C1 segment of cervical spinal cord (tissue), 14 donors: ENCODE measurements around the gene POGZ.
A peak's percentile ranks its signal among the peaks of the same experiment; 100 is the strongest.

Source experiments
- DNase-seq, 14 donors: peaks; one replicate each; lab custom pipeline; 2025; lab: John Stamatoyannopoulos, UW

Gene POGZ, protein sequence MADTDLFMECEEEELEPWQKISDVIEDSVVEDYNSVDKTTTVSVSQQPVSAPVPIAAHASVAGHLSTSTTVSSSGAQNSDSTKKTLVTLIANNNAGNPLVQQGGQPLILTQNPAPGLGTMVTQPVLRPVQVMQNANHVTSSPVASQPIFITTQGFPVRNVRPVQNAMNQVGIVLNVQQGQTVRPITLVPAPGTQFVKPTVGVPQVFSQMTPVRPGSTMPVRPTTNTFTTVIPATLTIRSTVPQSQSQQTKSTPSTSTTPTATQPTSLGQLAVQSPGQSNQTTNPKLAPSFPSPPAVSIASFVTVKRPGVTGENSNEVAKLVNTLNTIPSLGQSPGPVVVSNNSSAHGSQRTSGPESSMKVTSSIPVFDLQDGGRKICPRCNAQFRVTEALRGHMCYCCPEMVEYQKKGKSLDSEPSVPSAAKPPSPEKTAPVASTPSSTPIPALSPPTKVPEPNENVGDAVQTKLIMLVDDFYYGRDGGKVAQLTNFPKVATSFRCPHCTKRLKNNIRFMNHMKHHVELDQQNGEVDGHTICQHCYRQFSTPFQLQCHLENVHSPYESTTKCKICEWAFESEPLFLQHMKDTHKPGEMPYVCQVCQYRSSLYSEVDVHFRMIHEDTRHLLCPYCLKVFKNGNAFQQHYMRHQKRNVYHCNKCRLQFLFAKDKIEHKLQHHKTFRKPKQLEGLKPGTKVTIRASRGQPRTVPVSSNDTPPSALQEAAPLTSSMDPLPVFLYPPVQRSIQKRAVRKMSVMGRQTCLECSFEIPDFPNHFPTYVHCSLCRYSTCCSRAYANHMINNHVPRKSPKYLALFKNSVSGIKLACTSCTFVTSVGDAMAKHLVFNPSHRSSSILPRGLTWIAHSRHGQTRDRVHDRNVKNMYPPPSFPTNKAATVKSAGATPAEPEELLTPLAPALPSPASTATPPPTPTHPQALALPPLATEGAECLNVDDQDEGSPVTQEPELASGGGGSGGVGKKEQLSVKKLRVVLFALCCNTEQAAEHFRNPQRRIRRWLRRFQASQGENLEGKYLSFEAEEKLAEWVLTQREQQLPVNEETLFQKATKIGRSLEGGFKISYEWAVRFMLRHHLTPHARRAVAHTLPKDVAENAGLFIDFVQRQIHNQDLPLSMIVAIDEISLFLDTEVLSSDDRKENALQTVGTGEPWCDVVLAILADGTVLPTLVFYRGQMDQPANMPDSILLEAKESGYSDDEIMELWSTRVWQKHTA (N-terminal part only)

GRCh38 chr1:151459331-151460046 is at the start of gene POGZ:
Gene POGZ (minus strand): TSS chr1:151459494. CDS start chr1:151442204, 17,290 bp downstream.
- peak; percentile 66 to 95 (median 92) for DNase-seq

GRCh38 chr1:151508833-151509232 is 49.5 kb upstream of the POGZ start:
- DNase-seq: no peak

GRCh38 chr1:151504759-151505158 is 45.5 kb upstream of the POGZ start:
- no peak for DNase-seq

DNA sequence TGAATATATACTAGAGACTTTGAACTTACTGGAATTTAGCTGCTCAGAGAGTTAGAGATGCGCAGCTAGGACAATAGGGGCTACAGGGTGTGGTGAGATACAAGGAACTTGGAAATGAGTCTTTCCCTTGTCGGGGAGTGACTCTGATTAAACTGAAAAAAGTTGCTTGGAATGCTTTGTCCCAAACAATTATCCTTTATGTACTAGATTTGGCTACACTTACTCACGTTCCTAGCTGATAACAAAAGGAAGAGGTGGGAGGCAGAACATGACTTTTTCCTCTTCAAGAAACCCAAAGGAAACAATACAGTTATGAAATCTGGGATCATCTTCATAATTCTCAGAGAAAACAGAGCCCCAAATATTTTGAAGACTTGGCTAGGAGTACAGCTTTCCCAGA is 45.0 kb upstream of the POGZ start:
- no peak for DNase-seq

- no peak for DNase-seq
These were observed 43.8 kb upstream of the POGZ start for GRCh38 chr1:151502859-151503780.

- no peak for DNase-seq
These were observed 42.9 kb upstream of the POGZ start for GRCh38 chr1:151502035-151502700.

- DNase-seq: no peak
These were observed 42.2 kb upstream of the POGZ start for GRCh38 chr1:151501474-151501873.

DNA sequence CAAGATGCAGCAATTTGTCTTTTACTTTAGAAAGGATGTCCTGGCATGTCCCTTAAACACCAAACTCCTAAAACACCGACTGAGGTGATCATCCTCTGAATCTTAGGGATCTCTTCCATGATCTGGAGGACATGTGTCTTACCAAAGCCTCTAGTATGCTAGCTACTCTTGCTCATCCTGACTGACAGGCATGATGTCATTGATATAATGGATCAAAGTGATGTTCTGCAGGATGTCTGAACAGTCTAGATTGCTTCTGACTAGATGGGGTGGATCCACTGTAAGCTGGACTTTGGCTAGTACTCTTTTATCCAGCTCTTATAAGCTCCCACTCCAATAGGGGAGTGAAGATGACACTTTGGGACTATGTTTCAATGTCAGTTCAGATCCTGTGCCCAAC is 40.6 kb upstream of the POGZ start:
- no peak for DNase-seq

DNA sequence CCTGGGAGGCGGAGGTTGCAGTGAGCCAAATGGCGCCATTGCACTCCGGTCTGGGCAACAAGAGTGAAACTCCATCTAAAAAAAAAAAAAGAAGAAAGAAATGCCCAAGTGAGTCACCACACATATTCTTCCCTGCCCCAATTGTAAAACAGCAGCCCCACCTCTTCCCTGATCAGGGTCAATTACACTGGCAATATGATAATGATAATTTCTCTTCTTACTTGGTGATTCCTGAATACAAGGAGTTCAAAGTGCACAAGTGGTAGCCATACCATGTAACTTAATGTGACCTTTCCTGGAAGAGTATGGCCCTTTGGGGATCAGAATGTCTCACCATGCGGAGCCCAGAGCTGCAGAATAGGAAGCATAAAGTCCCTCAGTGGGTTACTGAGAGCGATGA is 40.1 kb upstream of the POGZ start:
- DNase-seq: no peak

DNA sequence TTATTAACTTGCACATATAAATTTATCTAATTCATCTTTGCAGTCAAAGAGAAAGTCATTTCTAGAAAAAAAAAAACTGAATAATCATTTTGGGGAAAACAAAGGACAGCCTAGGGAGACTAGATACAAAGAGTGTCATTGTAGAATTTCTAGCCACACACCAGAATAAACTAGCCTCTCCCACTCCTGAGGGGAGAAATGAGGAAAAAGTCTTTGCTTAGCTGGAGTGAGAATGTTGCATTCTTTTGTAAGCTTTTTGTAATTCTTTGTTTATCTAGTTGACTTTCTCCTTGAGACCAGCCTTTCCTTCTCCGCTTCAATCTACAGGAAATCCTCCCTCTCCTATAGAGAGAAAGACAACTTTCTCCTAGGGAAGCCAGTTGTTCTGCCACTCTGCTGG is 36.0 kb upstream of the POGZ start:
- DNase-seq: peak in 1 of 14 donors; percentile 3

DNA sequence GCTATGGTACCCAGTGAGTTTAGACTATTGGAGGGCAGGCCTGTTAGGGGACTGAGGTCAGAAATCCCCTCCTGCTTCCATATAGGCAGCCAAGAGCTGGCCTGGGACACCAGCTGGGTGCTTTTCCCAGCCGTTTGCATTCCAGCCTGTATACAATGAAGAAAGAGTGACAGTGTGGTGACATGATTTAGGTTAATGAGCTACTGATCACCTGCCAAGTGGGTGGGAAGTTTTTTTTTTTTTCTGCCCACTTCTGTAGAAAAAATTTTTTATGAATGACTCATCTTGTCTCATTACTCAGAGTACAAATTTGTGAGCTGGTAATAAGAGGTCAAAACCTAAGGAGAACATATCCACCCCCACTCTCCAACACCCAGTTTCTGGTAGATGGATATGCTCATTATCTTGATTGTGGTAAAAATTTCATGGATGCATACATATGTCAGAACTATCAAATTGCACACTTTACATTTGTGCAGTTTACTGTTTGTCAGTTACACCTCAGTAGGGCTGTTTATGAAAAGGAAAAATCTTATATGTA is 35.5 kb upstream of the POGZ start:
- peak in 4 of 14 donors; percentile 3 to 18 (median 8) for DNase-seq

DNA sequence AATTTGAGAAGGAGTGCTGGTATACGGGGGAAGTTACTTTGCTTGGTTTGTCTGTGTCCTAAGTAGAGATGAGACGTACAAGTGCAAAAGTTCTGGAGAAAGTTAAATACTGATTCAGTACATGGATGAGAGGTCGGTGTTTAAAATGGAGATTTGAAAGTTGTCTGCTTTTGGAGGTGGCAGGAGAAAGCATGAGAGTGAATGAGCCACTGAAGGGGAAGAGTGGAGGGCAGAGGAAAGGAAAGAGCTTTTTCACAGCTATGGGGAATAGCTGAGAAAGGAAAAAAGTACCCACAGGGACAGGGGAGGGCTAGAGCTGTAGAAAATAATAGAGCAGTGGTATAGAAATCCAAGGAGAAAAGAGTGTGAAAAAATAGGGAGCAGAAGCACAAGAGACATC is 33.7 kb upstream of the POGZ start:
- DNase-seq: no peak

- DNase-seq: no peak
These were observed 32.8 kb upstream of the POGZ start for GRCh38 chr1:151492120-151492519.

DNA sequence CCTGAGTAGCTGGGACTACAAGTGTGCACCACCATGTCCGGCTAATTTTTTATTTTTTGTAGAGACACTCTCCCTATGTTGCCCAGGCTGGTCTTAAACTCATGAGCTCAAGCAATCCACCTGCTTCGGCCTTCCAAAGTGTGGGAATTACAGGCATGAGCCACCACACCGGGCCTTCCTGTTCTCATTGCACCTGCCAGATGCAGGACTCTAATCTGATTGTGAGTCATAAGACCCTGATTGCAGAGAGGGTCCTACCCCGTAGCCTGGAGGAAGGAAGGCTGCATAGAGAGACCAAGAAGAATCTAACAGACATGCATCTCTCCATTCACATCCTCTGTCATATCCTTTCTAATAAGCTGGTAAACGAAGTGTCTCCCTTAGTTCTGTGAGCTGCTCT is 32.3 kb upstream of the POGZ start:
- DNase-seq: no peak

GRCh38 chr1:151486557-151486956 is 27.3 kb upstream of the POGZ start:
- no peak for DNase-seq

DNA sequence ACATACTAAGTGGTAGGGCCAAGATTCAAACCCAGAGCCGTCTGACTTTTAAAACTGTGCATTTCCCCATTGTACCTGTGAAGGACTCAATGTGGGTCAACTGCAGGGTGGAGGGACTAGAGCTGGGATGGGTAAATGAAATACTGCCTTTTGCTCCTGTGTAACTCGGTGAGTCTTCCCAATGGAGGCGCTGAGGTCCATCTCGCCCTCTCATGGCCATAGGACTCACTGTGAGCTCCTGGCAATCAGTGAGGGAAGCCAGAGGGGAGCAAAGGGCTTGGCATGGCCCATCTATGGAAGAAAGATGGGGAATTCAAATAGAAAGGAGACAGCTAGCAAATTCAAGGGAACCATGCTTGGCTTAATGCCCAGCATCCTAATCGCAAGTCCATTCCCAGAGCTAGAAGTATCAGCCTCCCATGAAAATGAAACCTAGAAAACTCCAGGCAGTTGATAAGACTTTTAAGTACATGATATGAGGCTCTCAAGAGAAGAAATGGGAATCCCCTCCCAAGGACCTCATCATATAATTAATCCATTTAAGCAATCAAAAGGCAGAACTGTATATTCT is 26.5 kb upstream of the POGZ start:
- DNase-seq: no peak

DNA sequence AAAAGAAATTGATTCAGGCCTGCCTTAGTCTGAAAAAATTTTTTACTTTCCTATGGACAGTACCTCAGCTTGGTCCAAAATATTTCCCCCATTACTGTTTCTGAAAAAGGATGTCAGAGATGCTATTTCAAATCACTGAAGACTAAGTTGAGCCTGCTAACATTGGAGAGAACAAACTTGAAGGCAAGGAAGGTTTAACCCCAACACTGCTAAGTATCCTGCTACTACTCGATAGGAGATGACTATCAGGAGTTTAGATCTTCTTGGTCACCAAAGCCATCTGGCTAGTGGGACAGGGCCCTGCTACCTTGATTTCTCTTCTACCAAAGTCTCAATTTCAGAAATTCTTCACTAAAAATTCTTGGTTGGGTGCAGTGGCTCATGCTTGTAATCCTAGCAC is 22.7 kb upstream of the POGZ start:
- DNase-seq: no peak

- no peak for DNase-seq
These were observed 20.2 kb upstream of the POGZ start for GRCh38 chr1:151479462-151479861.

GRCh38 chr1:151478923-151479322 is 19.6 kb upstream of the POGZ start:
- no peak for DNase-seq
